Trophoblast cell (in vitro differentiated cells and primary cell): ENCODE data around the gene CREBRF.

Experiments
- DNase-seq, 2 donors: peaks; one replicate each; pipeline ENCODE4 v3.0.0-alpha.2; 2016
- H2AFZ ChIP-seq: 2 replicates; pipeline ENCODE4 v1.6.1; 2013; ENCODE audit warnings: low read length, moderate library complexity, mild to moderate bottlenecking; ENCODE audit not compliant: insufficient read depth, poor library complexity
- H2AK5ac ChIP-seq: 2 replicates; pipeline ENCODE4 v1.6.1; 2013; ENCODE audit warnings: mild to moderate bottlenecking, low read length
- H2BK120ac ChIP-seq: 2 replicates; pipeline ENCODE4 v1.6.1; 2013; ENCODE audit warnings: low read length, mild to moderate bottlenecking, moderate library complexity; ENCODE audit not compliant: insufficient read depth, poor library complexity
- H2BK12ac ChIP-seq: 2 replicates; pipeline ENCODE4 v1.6.1; 2013; ENCODE audit warnings: mild to moderate bottlenecking, low read length, moderate library complexity
- H2BK5ac ChIP-seq: 2 replicates; pipeline ENCODE4 v1.6.1; 2013; ENCODE audit warnings: low read length, low read depth, moderate library complexity, mild to moderate bottlenecking; ENCODE audit not compliant: poor library complexity
- H3K14ac ChIP-seq: 2 replicates; pipeline ENCODE4 v1.6.1; 2013; ENCODE audit warnings: mild to moderate bottlenecking, low read length
- H3K18ac ChIP-seq: 2 replicates; pipeline ENCODE4 v1.6.1; 2013; ENCODE audit warnings: mild to moderate bottlenecking, low read length
- H3K23ac ChIP-seq: 2 replicates; pipeline ENCODE4 v1.6.1; 2013; ENCODE audit warnings: low read length
- H3K27ac ChIP-seq: 2 replicates; pipeline ENCODE4 v1.5.1; 2013; ENCODE audit warnings: low read depth, mild to moderate bottlenecking, inconsistent platforms, low read length, moderate library complexity
- H3K27me3 ChIP-seq: 2 replicates; pipeline ENCODE4 v1.6.1; 2013; ENCODE audit warnings: inconsistent platforms, mild to moderate bottlenecking, low read length, moderate library complexity; ENCODE audit not compliant: insufficient read depth
- H3K36me3 ChIP-seq, 2 experiments: 1 replicate in 1 of 2; 2 replicates in 1 of 2; pipeline ENCODE4 v1.6.1; 2013; ENCODE audit warnings: low read length in 2 of 2, mild to moderate bottlenecking in 2 of 2, moderate library complexity in 1 of 2; ENCODE audit not compliant: insufficient read depth in 2 of 2, control insufficient read depth in 1 of 2
- H3K4ac ChIP-seq: 2 replicates; pipeline ENCODE4 v1.6.1; 2013; ENCODE audit warnings: low read depth, mild to moderate bottlenecking, low read length, moderate library complexity
- H3K4me1 ChIP-seq, 2 experiments: 1 replicate in 1 of 2; 2 replicates in 1 of 2; pipeline ENCODE4 v1.6.1; 2013; ENCODE audit warnings: low read length in 2 of 2, mild to moderate bottlenecking in 2 of 2, moderate library complexity in 1 of 2; ENCODE audit not compliant: insufficient read depth in 2 of 2, control insufficient read depth in 1 of 2
- H3K4me2 ChIP-seq: 2 replicates; pipeline ENCODE4 v1.6.1; 2013; ENCODE audit warnings: inconsistent platforms, mild to moderate bottlenecking, low read length, moderate library complexity
- H3K4me3 ChIP-seq: 2 replicates; pipeline ENCODE4 v1.5.1; 2013; ENCODE audit warnings: mild to moderate bottlenecking, low read depth, low read length, inconsistent platforms
- H3K79me1 ChIP-seq: one replicate; pipeline ENCODE4 v1.6.1; 2013; ENCODE audit warnings: low read length
- H3K79me2 ChIP-seq: 2 replicates; pipeline ENCODE4 v1.6.1; 2013; ENCODE audit warnings: low read length, mild to moderate bottlenecking; ENCODE audit not compliant: control insufficient read depth, insufficient read depth, poor library complexity
- H3K9ac ChIP-seq: 2 replicates; pipeline ENCODE4 v1.6.1; 2013; ENCODE audit warnings: mild to moderate bottlenecking, low read length
- H3K9me3 ChIP-seq: 2 replicates; pipeline ENCODE4 v1.6.1; 2013; ENCODE audit warnings: low read depth, mild to moderate bottlenecking, control low read depth, inconsistent platforms, low read length; ENCODE audit not compliant: insufficient read depth
- H4K12ac ChIP-seq: 2 replicates; pipeline ENCODE4 v1.6.1; 2013; ENCODE audit warnings: low read depth, mild to moderate bottlenecking, low read length, moderate library complexity
- H4K8ac ChIP-seq: 2 replicates; pipeline ENCODE4 v1.6.1; 2013; ENCODE audit warnings: low read depth, mild to moderate bottlenecking, low read length, moderate library complexity
- H4K91ac ChIP-seq: one replicate; pipeline ENCODE4 v1.6.1; 2013; ENCODE audit warnings: low read depth, mild to moderate bottlenecking, low read length, moderate library complexity
- WGBS: extraction: QIAGEN DNeasy Blood & Tissue Kit; methylation state at CpG from one replicate; pipeline ENCODE4 v1.1.7; 2013; ENCODE audit warnings: missing lambda C conversion rate; ENCODE audit not compliant: insufficient read length, insufficient coverage; ENCODE audit errors: extremely low coverage; 5-methylcytosine and 5-hydroxymethylcytosine counted together

The CREBRF gene

DNA sequence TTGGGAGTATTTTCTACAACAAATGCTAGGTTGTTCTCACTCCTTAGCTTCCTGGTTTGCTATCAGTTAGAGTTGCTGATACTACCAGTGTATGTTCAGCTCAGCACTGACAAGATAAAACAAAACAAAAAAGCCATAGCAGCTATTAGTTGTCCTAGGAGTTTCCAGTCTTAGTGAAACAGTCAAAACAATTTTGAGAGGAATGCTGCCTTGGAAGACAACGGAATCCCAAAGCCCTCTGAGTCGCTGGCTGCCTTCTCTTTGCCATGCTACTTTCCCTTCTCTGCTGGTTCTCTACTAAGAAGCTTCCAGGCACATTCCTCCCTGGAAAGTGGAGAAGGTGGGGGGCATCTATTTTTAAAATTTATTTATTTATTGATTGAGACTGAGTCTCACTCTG, 5.4 kb upstream of the CREBRF start:
- H3K27me3 ChIP-seq, result no peaks in the 10 kb centered on the region
- H3K4me1 ChIP-seq, result no peaks in the 10 kb centered on the region
- no peak overlapping the region for H2AK5ac ChIP-seq
- no peak overlapping the region for H3K4me2 ChIP-seq
- no peak overlapping the region for H3K14ac ChIP-seq
- no peak overlapping the region for H2AFZ ChIP-seq
- H3K23ac ChIP-seq, result no peak overlapping the region
- H3K79me1 ChIP-seq, result no peaks in the 10 kb centered on the region
- WGBS, result no CpG with 5 or more reads among the region's 2 CpGs
- H2BK12ac ChIP-seq, result no peak overlapping the region
- no peaks in the 10 kb centered on the region for H3K79me2 ChIP-seq
- H3K9ac ChIP-seq, result no peak overlapping the region
- no peak overlapping the region for H4K8ac ChIP-seq
- DNase-seq, result peak in 1 of 2 donors; percentile 43
- no peak overlapping the region for H2BK5ac ChIP-seq
- no peak overlapping the region for H3K4ac ChIP-seq
- H4K12ac ChIP-seq, result no peak overlapping the region
- no peak overlapping the region for H4K91ac ChIP-seq
- no peak overlapping the region for H3K4me3 ChIP-seq
- no peak overlapping the region for H2BK120ac ChIP-seq
- H3K27ac ChIP-seq, result no peak overlapping the region
- no peaks in the 10 kb centered on the region for H3K9me3 ChIP-seq
- no peak overlapping the region for H3K18ac ChIP-seq
- no peaks in the 10 kb centered on the region for H3K36me3 ChIP-seq

DNA sequence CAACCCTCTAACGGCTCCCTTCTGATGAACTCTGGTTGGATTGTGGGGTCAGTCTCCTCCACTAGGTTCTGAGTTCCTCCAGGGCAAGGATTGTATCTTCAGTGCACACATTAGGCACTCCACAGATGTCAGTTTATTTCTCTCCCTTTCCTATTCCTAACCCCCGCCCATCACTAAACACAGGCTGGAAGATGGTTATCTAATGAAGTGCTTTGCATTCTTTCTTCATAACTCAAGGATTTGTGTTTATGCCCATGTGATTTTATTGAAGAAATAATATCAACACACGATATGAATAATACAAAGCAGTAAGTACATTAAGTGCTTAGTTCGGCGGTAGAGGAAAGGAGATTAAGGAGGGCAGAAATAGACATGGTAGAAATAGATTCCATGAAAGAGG, 4.4 kb upstream of the CREBRF start:
- no peak overlapping the region for H4K91ac ChIP-seq
- no CpG with 5 or more reads among the region's 5 CpGs for WGBS
- H3K36me3 ChIP-seq, result no peaks in the 10 kb centered on the region
- no peak overlapping the region for H4K12ac ChIP-seq
- no peak overlapping the region for H2BK5ac ChIP-seq
- no peaks in the 10 kb centered on the region for H3K4me1 ChIP-seq
- H2BK12ac ChIP-seq, result no peak overlapping the region
- no peak overlapping the region for H3K14ac ChIP-seq
- no peak overlapping the region for H3K18ac ChIP-seq
- no peaks in the 10 kb centered on the region for H3K79me2 ChIP-seq
- no peak overlapping the region for H3K9ac ChIP-seq
- DNase-seq, result peak in 1 of 2 donors; percentile 63
- H3K9me3 ChIP-seq, result no peaks in the 10 kb centered on the region
- H3K27ac ChIP-seq, result no peak overlapping the region
- H2AFZ ChIP-seq, result no peak overlapping the region
- peaks cover 3% of the 10 kb centered on the region for H3K79me1 ChIP-seq
- no peak overlapping the region for H3K4ac ChIP-seq
- no peak overlapping the region for H2AK5ac ChIP-seq
- no peak overlapping the region for H3K4me2 ChIP-seq
- no peak overlapping the region for H3K23ac ChIP-seq
- H4K8ac ChIP-seq, result no peak overlapping the region
- no peak overlapping the region for H2BK120ac ChIP-seq
- H3K27me3 ChIP-seq, result no peaks in the 10 kb centered on the region
- H3K4me3 ChIP-seq, result no peak overlapping the region

DNA sequence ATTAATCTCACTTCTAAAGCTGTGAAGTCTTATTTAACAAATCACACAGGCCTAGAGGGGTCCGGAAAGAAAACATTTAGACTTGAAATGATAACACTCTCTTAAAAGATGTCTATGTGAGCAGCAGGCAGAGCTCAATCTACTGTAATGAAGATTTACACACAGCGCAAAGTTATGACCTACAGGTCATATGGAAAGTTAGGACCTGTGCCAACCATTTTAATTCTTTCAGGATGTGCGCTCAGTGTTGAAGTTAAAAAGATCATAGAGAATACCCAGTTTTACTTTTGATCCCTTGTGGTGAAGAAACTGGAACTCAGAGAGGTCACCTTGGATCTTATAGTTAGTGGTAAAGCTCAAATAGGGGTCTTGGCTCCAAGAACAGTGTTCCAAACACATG, 3.1 kb upstream of the CREBRF start:
- Histone ChIP-seq H2BK5ac (no peak overlapping the region), H2AK5ac (no peak overlapping the region), H4K12ac (no peak overlapping the region), H3K4me1 (no peaks in the 10 kb centered on the region), H2BK12ac (no peak overlapping the region), H3K27ac (no peak overlapping the region), H3K4me3 (no peak overlapping the region), H4K8ac (no peak overlapping the region), H2BK120ac (no peak overlapping the region), H3K9me3 (no peaks in the 10 kb centered on the region), H3K36me3 (no peaks in the 10 kb centered on the region), H4K91ac (no peak overlapping the region), H3K18ac (no peak overlapping the region), H3K79me1 (peaks cover 9% of the 10 kb centered on the region), H3K9ac (no peak overlapping the region), H3K79me2 (peaks cover 2% of the 10 kb centered on the region), H3K23ac (no peak overlapping the region), H3K27me3 (no peaks in the 10 kb centered on the region), H3K4me2 (no peak overlapping the region), H3K4ac (no peak overlapping the region), H2AFZ (no peak overlapping the region), H3K14ac (no peak overlapping the region)
- DNase-seq, result no peak
- no CpG with 5 or more reads among the region's 3 CpGs for WGBS

DNA sequence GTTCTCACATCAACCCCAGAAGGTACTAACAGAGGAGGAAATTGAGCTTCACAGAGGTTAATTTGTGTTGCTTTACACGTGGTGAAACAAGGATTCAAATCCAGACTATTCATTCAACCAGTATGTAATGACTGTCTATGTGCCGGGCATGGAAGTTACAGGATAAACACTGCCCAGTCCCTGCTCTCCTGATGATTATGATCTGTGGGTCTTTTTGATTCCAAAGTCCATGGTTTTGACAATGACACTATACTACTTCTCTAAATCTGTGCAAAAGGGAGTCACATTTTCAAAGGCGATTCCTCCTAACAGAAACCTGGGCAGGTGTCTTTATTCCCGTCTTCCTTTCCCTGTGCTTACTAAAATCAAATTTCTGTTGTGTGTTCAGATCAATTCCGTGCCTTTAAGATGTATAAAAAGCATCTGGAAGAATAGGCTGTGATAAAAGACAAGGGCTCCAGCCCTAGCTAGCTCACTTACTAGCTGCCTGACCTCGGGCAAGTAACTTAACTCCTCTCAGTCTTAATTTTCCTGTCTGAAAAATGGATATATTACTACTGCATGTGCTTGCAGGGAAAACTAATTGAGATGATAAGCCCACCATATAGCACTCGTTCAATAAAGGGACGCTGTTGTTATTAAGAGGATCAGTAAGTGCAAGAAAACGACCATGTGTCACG, 970 bp upstream of the CREBRF start:
- WGBS, result no CpG with 5 or more reads among the region's 10 CpGs
- no peak overlapping the region for H4K91ac ChIP-seq
- no peak overlapping the region for H2BK12ac ChIP-seq
- H3K27ac ChIP-seq, result no peak overlapping the region
- H3K4me3 ChIP-seq, result no peak overlapping the region
- H3K4ac ChIP-seq, result no peak overlapping the region
- peaks cover 2% of the 10 kb centered on the region for H3K79me2 ChIP-seq
- no peak overlapping the region for H4K8ac ChIP-seq
- peak overlapping the region; percentile 73 for H3K4me2 ChIP-seq
- H2AK5ac ChIP-seq, result no peak overlapping the region
- peaks cover 9% of the 10 kb centered on the region for H3K79me1 ChIP-seq
- no peak overlapping the region for H2BK5ac ChIP-seq
- no peaks in the 10 kb centered on the region for H3K27me3 ChIP-seq
- H3K4me1 ChIP-seq, result no peaks in the 10 kb centered on the region
- no peaks in the 10 kb centered on the region for H3K36me3 ChIP-seq
- H3K14ac ChIP-seq, result no peak overlapping the region
- H3K9me3 ChIP-seq, result no peaks in the 10 kb centered on the region
- H3K23ac ChIP-seq, result no peak overlapping the region
- H4K12ac ChIP-seq, result no peak overlapping the region
- no peak overlapping the region for H3K18ac ChIP-seq
- DNase-seq, result no peak
- H2AFZ ChIP-seq, result no peak overlapping the region
- H3K9ac ChIP-seq, result no peak overlapping the region
- H2BK120ac ChIP-seq, result no peak overlapping the region
